ENCODE results near the gene SRCIN1.

GRCh38 chr17:38586788-38587187, 19.0 kb downstream of the SRCIN1 start:
- TF ChIP-seq POLR2A (IDR thresholded peaks at IDR 0.05; ENCODE audit: extremely low read depth, insufficient read length) (no peak), CTCF (IDR thresholded peaks at IDR 0.05; ENCODE audit: low read depth, low read length) (no peak), MYC (IDR thresholded peaks at IDR 0.05; ENCODE audit: low read depth, low read length) (no peak)

Data from NB4 (cell line).